CD4-positive, CD25-positive, alpha-beta regulatory T cell (primary cell): ENCODE data around the gene TTC28. TPM values are rescaled to one million over a fixed set of nuclear protein-coding genes. Genes with fewer than 3 reads are reported as not detected.

ENCODE experiments used
- ATAC-seq, 2 donors: fragments of 150-1000 bp; cut with Tn5 transposase; one replicate each; pipeline ENCODE4 v1.10.0; 2021; ENCODE audit warnings: low read depth in 2 of 2, moderate number of reproducible peaks in 2 of 2, moderate library complexity in 1 of 2
- DNase-seq, 3 donors: peaks; one replicate each; pipeline versions ENCODE4 v3.0.0 to v3.0.0-alpha.2; 2012 to 2022; ENCODE audit warnings: mixed read lengths in 1 of 3
- H3K27ac ChIP-seq: one replicate; pipeline ENCODE4 v1.7.0; 2013; ENCODE audit warnings: mild to moderate bottlenecking, low read length; ENCODE audit not compliant: insufficient read depth, poor library complexity, severe bottlenecking
- H3K27me3 ChIP-seq: one replicate; pipeline ENCODE4 v1.7.0; 2013; ENCODE audit warnings: low read length; ENCODE audit not compliant: control insufficient read depth, insufficient read depth
- H3K36me3 ChIP-seq: one replicate; pipeline ENCODE4 v1.7.0; 2013; ENCODE audit warnings: mild to moderate bottlenecking, low read length, moderate library complexity; ENCODE audit not compliant: control insufficient read depth, insufficient read depth
- H3K4me1 ChIP-seq: 2 replicates; pipeline ENCODE4 v1.7.0; 2013; ENCODE audit warnings: mild to moderate bottlenecking, low read length; ENCODE audit not compliant: insufficient read depth, control insufficient read depth, poor library complexity, severe bottlenecking
- H3K4me3 ChIP-seq: one replicate; pipeline ENCODE4 v1.7.0; 2013; ENCODE audit warnings: low read depth, mild to moderate bottlenecking, low read length, moderate library complexity
- H3K9me3 ChIP-seq, 2 experiments: 1 replicate in 1 of 2; 2 replicates in 1 of 2; pipeline ENCODE4 v1.7.0; 2013; ENCODE audit warnings: low read length in 2 of 2, mild to moderate bottlenecking in 1 of 2, moderate library complexity in 1 of 2; ENCODE audit not compliant: control insufficient read depth in 2 of 2
- H3K27ac Mint-ChIP-seq, 3 donors: one replicate each; pipeline ENCODE4 v1.8.0; 2020 to 2022; ENCODE audit warnings: mild to moderate bottlenecking in 3 of 3, mixed read lengths in 3 of 3, moderate library complexity in 2 of 3
- H3K27me3 Mint-ChIP-seq: one replicate; pipeline ENCODE4 v1.8.0; 2022; ENCODE audit warnings: mild to moderate bottlenecking, mixed read lengths
- H3K36me3 Mint-ChIP-seq: one replicate; pipeline ENCODE4 v1.8.0; 2020; ENCODE audit warnings: mixed read lengths
- H3K4me1 Mint-ChIP-seq, 4 donors: one replicate each; pipeline ENCODE4 v1.8.0; 2020 to 2022; ENCODE audit warnings: mixed read lengths in 4 of 4, mild to moderate bottlenecking in 1 of 4
- H3K4me3 Mint-ChIP-seq, 4 donors: one replicate each; pipeline ENCODE4 v1.8.0; 2020 to 2022; ENCODE audit warnings: mild to moderate bottlenecking in 4 of 4, mixed read lengths in 4 of 4, moderate library complexity in 3 of 4
- H3K9me3 Mint-ChIP-seq, 7 donors: one replicate each; pipeline ENCODE4 v1.8.0; 2020 to 2022; ENCODE audit warnings: mixed read lengths in 7 of 7, mild to moderate bottlenecking in 3 of 7, moderate library complexity in 2 of 7
- polyA plus RNA-seq, 4 donors: library from polyadenylated mRNA; unstranded; fragments of 300-500 nt; fragmentation: Illumina TruSeq; gene quantifications; one replicate each; pipeline ENCODE4 v1.2.3, GENCODE V29; 2021
- total RNA-seq: library from RNA; stranded (reverse); gene quantifications from one replicate; pipeline ENCODE4 v1.2.3, GENCODE V29; 2022

Gene TTC28
- total and polyA plus RNA-seq, 5 donors from 2014 or later: 0.02 to 2.7 (median 0.28) TPM; not detected in 1

- DNase-seq: no peak
- H3K27ac Mint-ChIP-seq: no peak overlapping the region
- Histone ChIP-seq H3K36me3 (no peaks in the 10 kb centered on the region), H3K9me3 (peaks cover 0 to 3% of the 10 kb centered on the region in 2 experiments), H3K4me3 (no peak overlapping the region), H3K4me1 (no peaks in the 10 kb centered on the region), H3K27me3 (peaks cover 2% of the 10 kb centered on the region), H3K27ac (no peak overlapping the region)
- H3K9me3 Mint-ChIP-seq: no peaks in the 10 kb centered on the region
- H3K27me3 Mint-ChIP-seq: peaks cover 41% of the 10 kb centered on the region
- H3K4me3 Mint-ChIP-seq: no peak overlapping the region
- H3K36me3 Mint-ChIP-seq: no peaks in the 10 kb centered on the region
- no peak for ATAC-seq
- no peaks in the 10 kb centered on the region for H3K4me1 Mint-ChIP-seq
Observed at GRCh38 chr22:28647216-28647615, 32.4 kb downstream of the TTC28 start.

- Histone ChIP-seq H3K4me3 (no peak overlapping the region), H3K36me3 (no peaks in the 10 kb centered on the region), H3K9me3 (no peaks in the 10 kb centered on the region), H3K4me1 (no peaks in the 10 kb centered on the region), H3K27me3 (peaks cover 10% of the 10 kb centered on the region), H3K27ac (no peak overlapping the region)
- ATAC-seq (no peak), DNase-seq (no peak)
- Mint-ChIP-seq H3K4me3 (no peak overlapping the region), H3K4me1 (no peaks in the 10 kb centered on the region), H3K27me3 (peaks cover 45% of the 10 kb centered on the region), H3K9me3 (peaks cover 0 to 1% (median 0%) of the 10 kb centered on the region in 7 donors), H3K36me3 (no peaks in the 10 kb centered on the region), H3K27ac (no peak overlapping the region)
Observed at GRCh38 chr22:28639321-28639720, 40.3 kb downstream of the TTC28 start.

- Mint-ChIP-seq H3K27ac (no peak overlapping the region), H3K36me3 (no peaks in the 10 kb centered on the region), H3K4me3 (no peak overlapping the region), H3K9me3 (peaks cover 0 to 1% (median 0%) of the 10 kb centered on the region in 7 donors), H3K27me3 (peaks cover 51% of the 10 kb centered on the region), H3K4me1 (no peaks in the 10 kb centered on the region)
- H3K4me1 ChIP-seq: no peaks in the 10 kb centered on the region
- ATAC-seq (no peak), DNase-seq (no peak)
- no peak overlapping the region for H3K4me3 ChIP-seq
- no peak overlapping the region for H3K27ac ChIP-seq
- H3K27me3 ChIP-seq: peaks cover 10% of the 10 kb centered on the region
- H3K9me3 ChIP-seq: no peaks in the 10 kb centered on the region
- no peaks in the 10 kb centered on the region for H3K36me3 ChIP-seq
Observed at GRCh38 chr22:28637225-28637624, 42.4 kb downstream of the TTC28 start.

GRCh38 chr22:28630177-28630574, 49.5 kb downstream of the TTC28 start:
- Histone ChIP-seq H3K36me3 (no peaks in the 10 kb centered on the region), H3K4me1 (no peaks in the 10 kb centered on the region), H3K4me3 (no peak overlapping the region), H3K27me3 (peaks cover 10% of the 10 kb centered on the region), H3K9me3 (no peaks in the 10 kb centered on the region), H3K27ac (no peak overlapping the region)
- Mint-ChIP-seq H3K27me3 (peaks cover 72% of the 10 kb centered on the region), H3K9me3 (peaks cover 0 to 2% (median 0%) of the 10 kb centered on the region in 7 donors), H3K27ac (no peak overlapping the region), H3K4me1 (no peaks in the 10 kb centered on the region), H3K4me3 (no peak overlapping the region), H3K36me3 (no peaks in the 10 kb centered on the region)
- no peak for ATAC-seq
- no peak for DNase-seq

GRCh38 chr22:28629420-28630176, 50.0 kb downstream of the TTC28 start:
- H3K4me1 ChIP-seq: no peaks in the 10 kb centered on the region
- no peaks in the 10 kb centered on the region for H3K9me3 ChIP-seq
- no peaks in the 10 kb centered on the region for H3K36me3 ChIP-seq
- ATAC-seq (no peak), DNase-seq (no peak)
- H3K4me1 Mint-ChIP-seq: no peaks in the 10 kb centered on the region
- peaks cover 0 to 2% (median 0%) of the 10 kb centered on the region in 7 donors for H3K9me3 Mint-ChIP-seq
- H3K27me3 ChIP-seq: peaks cover 14% of the 10 kb centered on the region
- no peak overlapping the region for H3K4me3 Mint-ChIP-seq
- no peak overlapping the region for H3K4me3 ChIP-seq
- no peak overlapping the region for H3K27ac Mint-ChIP-seq
- no peaks in the 10 kb centered on the region for H3K36me3 Mint-ChIP-seq
- no peak overlapping the region for H3K27ac ChIP-seq
- H3K27me3 Mint-ChIP-seq: peaks cover 72% of the 10 kb centered on the region

- Mint-ChIP-seq H3K4me1 (no peaks in the 10 kb centered on the region), H3K4me3 (no peak overlapping the region), H3K27ac (no peak overlapping the region), H3K27me3 (peaks cover 75% of the 10 kb centered on the region), H3K36me3 (no peaks in the 10 kb centered on the region), H3K9me3 (peaks cover 0 to 2% (median 0%) of the 10 kb centered on the region in 7 donors)
- Histone ChIP-seq H3K27ac (no peak overlapping the region), H3K27me3 (peaks cover 14% of the 10 kb centered on the region), H3K4me1 (no peaks in the 10 kb centered on the region), H3K36me3 (no peaks in the 10 kb centered on the region), H3K4me3 (no peak overlapping the region), H3K9me3 (no peaks in the 10 kb centered on the region)
- no peak for ATAC-seq
- DNase-seq: no peak
Observed at GRCh38 chr22:28628766-28629165, 50.9 kb downstream of the TTC28 start.

- no peak overlapping the region for H3K4me3 Mint-ChIP-seq
- H3K27me3 Mint-ChIP-seq: peaks cover 81% of the 10 kb centered on the region
- Histone ChIP-seq H3K27ac (no peak overlapping the region), H3K27me3 (peaks cover 14% of the 10 kb centered on the region), H3K9me3 (no peaks in the 10 kb centered on the region), H3K4me1 (no peaks in the 10 kb centered on the region), H3K4me3 (no peak overlapping the region), H3K36me3 (no peaks in the 10 kb centered on the region)
- H3K4me1 Mint-ChIP-seq: no peaks in the 10 kb centered on the region
- H3K9me3 Mint-ChIP-seq: peaks cover 0 to 2% (median 0%) of the 10 kb centered on the region in 7 donors
- DNase-seq (no peak), ATAC-seq (no peak)
- no peaks in the 10 kb centered on the region for H3K36me3 Mint-ChIP-seq
- no peak overlapping the region for H3K27ac Mint-ChIP-seq
Observed at GRCh38 chr22:28627791-28628190, 51.8 kb downstream of the TTC28 start.
